GM21367 (cell line): ENCODE results near the gene TRPC1.
"Not testable (repeated sequence)": the region's sequence is repeated elsewhere in the genome, so short reads cannot be mapped to it uniquely, and the experiment has no call there.

Experiments
- ATAC-seq: cut with Tn5 transposase; IDR thresholded peaks from one replicate; pipeline ENCODE4 v1.9.1; 2021; ENCODE audit not compliant: unreplicated experiment

The TRPC1 gene

GRCh38 chr3:142723968-142724681 is at the start of gene TRPC1:
Gene TRPC1 (plus strand): TSS chr3:142724034. CDS start chr3:142724560, 526 bp downstream.
- peak; percentile 94 for ATAC-seq

GRCh38 chr3:142676151-142676550 is 47.7 kb upstream of the TRPC1 start:
- ATAC-seq = no peak

- no peak for ATAC-seq
Observed at GRCh38 chr3:142680710-142681109, 43.1 kb upstream of the TRPC1 start.

- ATAC-seq = no peak
Observed at GRCh38 chr3:142690613-142691012, 33.2 kb upstream of the TRPC1 start.

- no peak for ATAC-seq
Observed at GRCh38 chr3:142691527-142691926, 32.3 kb upstream of the TRPC1 start.

- no peak for ATAC-seq
Observed at GRCh38 chr3:142693136-142693853, 30.5 kb upstream of the TRPC1 start.

- no peak for ATAC-seq
Observed at GRCh38 chr3:142694225-142694624, 29.6 kb upstream of the TRPC1 start.

- ATAC-seq = no peak
Observed at GRCh38 chr3:142705198-142705597, 18.6 kb upstream of the TRPC1 start.

GRCh38 chr3:142706321-142707127 is 17.3 kb upstream of the TRPC1 start:
- ATAC-seq = no peak

- no peak for ATAC-seq
Observed at GRCh38 chr3:142709207-142709606, 14.6 kb upstream of the TRPC1 start.

GRCh38 chr3:142714882-142715281 is 9.0 kb upstream of the TRPC1 start:
- not testable (repeated sequence) for ATAC-seq

- ATAC-seq = no peak
Observed at GRCh38 chr3:142716102-142716501, 7.7 kb upstream of the TRPC1 start.

GRCh38 chr3:142723665-142723967 is 218 bp upstream of the TRPC1 start:
- ATAC-seq = no peak

GRCh38 chr3:142724682-142725356 is 985 bp downstream of the TRPC1 start:
- ATAC-seq = peak; percentile 12

- no peak for ATAC-seq
Observed at GRCh38 chr3:142725357-142725739, 1.5 kb downstream of the TRPC1 start.

GRCh38 chr3:142726017-142726416 is 2.2 kb downstream of the TRPC1 start:
- ATAC-seq = no peak

GRCh38 chr3:142732066-142732465 is 8.2 kb downstream of the TRPC1 start:
- ATAC-seq = no peak

GRCh38 chr3:142734834-142735233 is 11.0 kb downstream of the TRPC1 start:
- ATAC-seq = no peak

- ATAC-seq = no peak
Observed at GRCh38 chr3:142735462-142735861, 11.6 kb downstream of the TRPC1 start.

- ATAC-seq = no peak
Observed at GRCh38 chr3:142738396-142738795, 14.6 kb downstream of the TRPC1 start.

- ATAC-seq = no peak
Observed at GRCh38 chr3:142746646-142747045, 22.8 kb downstream of the TRPC1 start.
